WTC11 (cell line): ENCODE data around the gene SPATA17. TPM values are rescaled to one million over a fixed set of nuclear protein-coding genes. Genes with fewer than 3 reads are reported as not detected.

Experiments
- ATAC-seq: fragments of 200-7000 bp; cut with Tn5 transposase; 2 replicates; pipeline ENCODE4 v1.10.0; 2021; ENCODE audit warnings: mild to moderate bottlenecking, moderate library complexity
- CTCF ChIA-PET: fragments of 300-600 bp; sonication (Branson Sonifier 250); formaldehyde crosslinking; loops from one replicate; lab custom pipeline; 2021; ENCODE audit warnings: antibody characterized with exemption; lab: Charles Lee
- POLR2A ChIA-PET: fragments of 350-600 bp; sonication (Branson Sonifier 250); formaldehyde crosslinking; loops from one replicate; lab custom pipeline; 2021; ENCODE audit warnings: antibody characterized with exemption; lab: Charles Lee
- DNase-seq: peaks from one replicate; pipeline ENCODE4 v3.0.0; 2021; ENCODE audit warnings: low spot score
- H3K27ac Mint-ChIP-seq: 2 replicates; pipeline ENCODE4 v1.8.0; 2021; ENCODE audit warnings: mixed read lengths
- H3K27me3 Mint-ChIP-seq: 2 replicates; pipeline ENCODE4 v1.8.0; 2021; ENCODE audit warnings: low read depth, mild to moderate bottlenecking, moderate library complexity, mixed read lengths
- H3K36me3 Mint-ChIP-seq: 2 replicates; pipeline ENCODE4 v1.8.0; 2021; ENCODE audit warnings: mixed read lengths
- H3K4me1 Mint-ChIP-seq: 2 replicates; pipeline ENCODE4 v1.8.0; 2022; ENCODE audit warnings: mixed read lengths
- H3K4me3 Mint-ChIP-seq: 2 replicates; pipeline ENCODE4 v1.8.0; 2021; ENCODE audit warnings: mild to moderate bottlenecking, moderate library complexity, mixed read lengths
- H3K9me3 Mint-ChIP-seq: 2 replicates; pipeline ENCODE4 v1.8.0; 2021; ENCODE audit warnings: mixed read lengths
- EMX1 ChIP-seq: fragments of 250-450 bp; sonication (Bioruptor Pico); IDR thresholded peaks from 2 replicates; pipeline ENCODE4 v1.8.0; 2021; ENCODE audit warnings: mild to moderate bottlenecking
- NR2C2 ChIP-seq: sonication (generic); formaldehyde crosslinking; IDR thresholded peaks from 2 replicates; pipeline ENCODE4 v1.8.0; 2022; ENCODE audit warnings: mild to moderate bottlenecking, missing genetic modification reagents
- PRRX2 ChIP-seq: fragments of 250-450 bp; sonication (Bioruptor Pico); IDR thresholded peaks from 2 replicates; pipeline ENCODE4 v1.8.0; 2021; ENCODE audit warnings: mild to moderate bottlenecking
- TEAD1 ChIP-seq: sonication (generic); formaldehyde crosslinking; IDR thresholded peaks from 2 replicates; pipeline ENCODE4 v1.8.0; 2022; ENCODE audit warnings: mild to moderate bottlenecking, missing genetic modification reagents
- ZBTB21 ChIP-seq: sonication (generic); formaldehyde crosslinking; IDR thresholded peaks from 2 replicates; pipeline ENCODE4 v1.8.1; 2023; ENCODE audit warnings: mild to moderate bottlenecking, missing genetic modification reagents, borderline replicate concordance
- ZNF138 ChIP-seq: sonication (generic); formaldehyde crosslinking; conservative IDR thresholded peaks from 2 replicates; pipeline ENCODE4 v1.8.1; 2022; ENCODE audit warnings: mild to moderate bottlenecking, moderate library complexity, missing genetic modification reagents
- ZNF317 ChIP-seq: sonication (generic); formaldehyde crosslinking; IDR thresholded peaks from 2 replicates; pipeline ENCODE4 v1.8.1; 2023; ENCODE audit warnings: low read depth, mild to moderate bottlenecking, moderate library complexity, missing genetic modification reagents, borderline replicate concordance
- ZNF396 ChIP-seq: fragments of 250-450 bp; sonication (Bioruptor Pico); IDR thresholded peaks from 2 replicates; pipeline ENCODE4 v1.8.0; 2021; ENCODE audit warnings: mild to moderate bottlenecking, moderate library complexity, borderline replicate concordance
- ZNF416 ChIP-seq: fragments of 250-450 bp; sonication (Bioruptor Pico); IDR thresholded peaks from 2 replicates; pipeline ENCODE4 v1.9.0; 2021; ENCODE audit warnings: mild to moderate bottlenecking, inconsistent platforms
- total RNA-seq: library from RNA; stranded (reverse); gene quantifications from 3 replicates; pipeline ENCODE4 v1.2.3, GENCODE V29; 2021
- TF ChIP-seq, protein P1 (sequence below): fragments of 250-450 bp; sonication (Bioruptor Pico); IDR thresholded peaks from 2 replicates; pipeline ENCODE4 v1.9.0; 2021; ENCODE audit warnings: mild to moderate bottlenecking, borderline replicate concordance
- TF ChIP-seq, protein P2 (sequence below): sonication (generic); formaldehyde crosslinking; IDR thresholded peaks from 2 replicates; pipeline ENCODE4 v1.8.1; 2023; ENCODE audit warnings: mild to moderate bottlenecking, missing genetic modification reagents
- TF ChIP-seq, protein P3 (sequence below): sonication (generic); formaldehyde crosslinking; IDR thresholded peaks from 2 replicates; pipeline ENCODE4 v1.8.0; 2022; ENCODE audit warnings: mild to moderate bottlenecking, missing genetic modification reagents
- TF ChIP-seq, protein P4 (sequence below): fragments of 200-600 bp; IDR thresholded peaks from 2 replicates; pipeline ENCODE4 v1.8.0; 2022; ENCODE audit warnings: antibody characterized with exemption
- TF ChIP-seq, protein P5 (sequence below): fragments of 250-450 bp; sonication (Bioruptor Pico); IDR thresholded peaks from 2 replicates; pipeline ENCODE4 v1.9.0; 2021; ENCODE audit warnings: moderate library complexity, mild to moderate bottlenecking, inconsistent platforms, borderline replicate concordance
- TF ChIP-seq, protein P6 (sequence below): sonication (generic); formaldehyde crosslinking; conservative IDR thresholded peaks from 2 replicates; pipeline ENCODE4 v1.8.1; 2023; ENCODE audit warnings: mild to moderate bottlenecking, low read depth, missing genetic modification reagents, moderate library complexity
- TF ChIP-seq, protein P7 (sequence below): sonication (generic); formaldehyde crosslinking; IDR thresholded peaks from 2 replicates; pipeline ENCODE4 v1.8.0; 2023; ENCODE audit warnings: mild to moderate bottlenecking, missing genetic modification reagents

Gene SPATA17
- total RNA-seq, 1 experiment from 2014 or later, result 1.3 TPM

DNA sequence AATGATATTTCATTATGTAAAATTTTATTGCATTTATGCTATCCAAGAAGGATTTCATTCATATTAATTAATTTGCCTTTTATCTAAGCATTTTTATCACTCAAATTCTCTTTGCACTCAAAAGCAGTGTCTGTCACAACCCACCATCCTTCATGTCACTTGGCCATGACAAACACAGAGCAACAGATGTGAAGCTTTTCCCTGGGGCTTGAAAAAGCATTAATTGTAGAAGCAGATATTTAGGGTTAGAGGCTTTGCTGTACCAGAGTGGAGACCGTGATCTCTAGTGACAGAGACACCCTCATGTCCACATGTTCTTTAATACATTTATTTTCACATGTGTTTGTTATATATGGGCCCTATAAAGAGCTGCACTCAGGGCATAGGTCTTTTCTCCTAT lies 230.5 kb downstream of the SPATA17 start:
- peaks cover 2% of the 10 kb centered on the region; the same call in 1 of the 2 replicates for H3K36me3 Mint-ChIP-seq
- CTCF ChIA-PET, result no interaction called here
- no peak overlapping the region for H3K27ac Mint-ChIP-seq
- H3K9me3 Mint-ChIP-seq, result peaks cover 16% of the 10 kb centered on the region
- no peak overlapping the region for H3K4me3 Mint-ChIP-seq
- DNase-seq (no peak), ATAC-seq (no peak)
- TF ChIP-seq ZNF317 (CRISPR knock-in tag) (no peak), ZNF416 (CRISPR knock-in tag) (no peak), EMX1 (no peak), ZNF396 (CRISPR knock-in tag) (no peak), ZNF138 (CRISPR knock-in tag) (no peak), TEAD1 (CRISPR knock-in tag) (no peak), NR2C2 (CRISPR knock-in tag) (no peak)
- TF ChIP-seq, protein P1, sequence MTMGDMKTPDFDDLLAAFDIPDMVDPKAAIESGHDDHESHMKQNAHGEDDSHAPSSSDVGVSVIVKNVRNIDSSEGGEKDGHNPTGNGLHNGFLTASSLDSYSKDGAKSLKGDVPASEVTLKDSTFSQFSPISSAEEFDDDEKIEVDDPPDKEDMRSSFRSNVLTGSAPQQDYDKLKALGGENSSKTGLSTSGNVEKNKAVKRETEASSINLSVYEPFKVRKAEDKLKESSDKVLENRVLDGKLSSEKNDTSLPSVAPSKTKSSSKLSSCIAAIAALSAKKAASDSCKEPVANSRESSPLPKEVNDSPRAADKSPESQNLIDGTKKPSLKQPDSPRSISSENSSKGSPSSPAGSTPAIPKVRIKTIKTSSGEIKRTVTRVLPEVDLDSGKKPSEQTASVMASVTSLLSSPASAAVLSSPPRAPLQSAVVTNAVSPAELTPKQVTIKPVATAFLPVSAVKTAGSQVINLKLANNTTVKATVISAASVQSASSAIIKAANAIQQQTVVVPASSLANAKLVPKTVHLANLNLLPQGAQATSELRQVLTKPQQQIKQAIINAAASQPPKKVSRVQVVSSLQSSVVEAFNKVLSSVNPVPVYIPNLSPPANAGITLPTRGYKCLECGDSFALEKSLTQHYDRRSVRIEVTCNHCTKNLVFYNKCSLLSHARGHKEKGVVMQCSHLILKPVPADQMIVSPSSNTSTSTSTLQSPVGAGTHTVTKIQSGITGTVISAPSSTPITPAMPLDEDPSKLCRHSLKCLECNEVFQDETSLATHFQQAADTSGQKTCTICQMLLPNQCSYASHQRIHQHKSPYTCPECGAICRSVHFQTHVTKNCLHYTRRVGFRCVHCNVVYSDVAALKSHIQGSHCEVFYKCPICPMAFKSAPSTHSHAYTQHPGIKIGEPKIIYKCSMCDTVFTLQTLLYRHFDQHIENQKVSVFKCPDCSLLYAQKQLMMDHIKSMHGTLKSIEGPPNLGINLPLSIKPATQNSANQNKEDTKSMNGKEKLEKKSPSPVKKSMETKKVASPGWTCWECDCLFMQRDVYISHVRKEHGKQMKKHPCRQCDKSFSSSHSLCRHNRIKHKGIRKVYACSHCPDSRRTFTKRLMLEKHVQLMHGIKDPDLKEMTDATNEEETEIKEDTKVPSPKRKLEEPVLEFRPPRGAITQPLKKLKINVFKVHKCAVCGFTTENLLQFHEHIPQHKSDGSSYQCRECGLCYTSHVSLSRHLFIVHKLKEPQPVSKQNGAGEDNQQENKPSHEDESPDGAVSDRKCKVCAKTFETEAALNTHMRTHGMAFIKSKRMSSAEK, result no peak
- TF ChIP-seq, protein P2, sequence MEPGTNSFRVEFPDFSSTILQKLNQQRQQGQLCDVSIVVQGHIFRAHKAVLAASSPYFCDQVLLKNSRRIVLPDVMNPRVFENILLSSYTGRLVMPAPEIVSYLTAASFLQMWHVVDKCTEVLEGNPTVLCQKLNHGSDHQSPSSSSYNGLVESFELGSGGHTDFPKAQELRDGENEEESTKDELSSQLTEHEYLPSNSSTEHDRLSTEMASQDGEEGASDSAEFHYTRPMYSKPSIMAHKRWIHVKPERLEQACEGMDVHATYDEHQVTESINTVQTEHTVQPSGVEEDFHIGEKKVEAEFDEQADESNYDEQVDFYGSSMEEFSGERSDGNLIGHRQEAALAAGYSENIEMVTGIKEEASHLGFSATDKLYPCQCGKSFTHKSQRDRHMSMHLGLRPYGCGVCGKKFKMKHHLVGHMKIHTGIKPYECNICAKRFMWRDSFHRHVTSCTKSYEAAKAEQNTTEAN (CRISPR knock-in tag), result no peak
- TF ChIP-seq, protein P3, sequence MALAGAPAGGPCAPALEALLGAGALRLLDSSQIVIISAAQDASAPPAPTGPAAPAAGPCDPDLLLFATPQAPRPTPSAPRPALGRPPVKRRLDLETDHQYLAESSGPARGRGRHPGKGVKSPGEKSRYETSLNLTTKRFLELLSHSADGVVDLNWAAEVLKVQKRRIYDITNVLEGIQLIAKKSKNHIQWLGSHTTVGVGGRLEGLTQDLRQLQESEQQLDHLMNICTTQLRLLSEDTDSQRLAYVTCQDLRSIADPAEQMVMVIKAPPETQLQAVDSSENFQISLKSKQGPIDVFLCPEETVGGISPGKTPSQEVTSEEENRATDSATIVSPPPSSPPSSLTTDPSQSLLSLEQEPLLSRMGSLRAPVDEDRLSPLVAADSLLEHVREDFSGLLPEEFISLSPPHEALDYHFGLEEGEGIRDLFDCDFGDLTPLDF (CRISPR knock-in tag), result no peak
- TF ChIP-seq, protein P4, sequence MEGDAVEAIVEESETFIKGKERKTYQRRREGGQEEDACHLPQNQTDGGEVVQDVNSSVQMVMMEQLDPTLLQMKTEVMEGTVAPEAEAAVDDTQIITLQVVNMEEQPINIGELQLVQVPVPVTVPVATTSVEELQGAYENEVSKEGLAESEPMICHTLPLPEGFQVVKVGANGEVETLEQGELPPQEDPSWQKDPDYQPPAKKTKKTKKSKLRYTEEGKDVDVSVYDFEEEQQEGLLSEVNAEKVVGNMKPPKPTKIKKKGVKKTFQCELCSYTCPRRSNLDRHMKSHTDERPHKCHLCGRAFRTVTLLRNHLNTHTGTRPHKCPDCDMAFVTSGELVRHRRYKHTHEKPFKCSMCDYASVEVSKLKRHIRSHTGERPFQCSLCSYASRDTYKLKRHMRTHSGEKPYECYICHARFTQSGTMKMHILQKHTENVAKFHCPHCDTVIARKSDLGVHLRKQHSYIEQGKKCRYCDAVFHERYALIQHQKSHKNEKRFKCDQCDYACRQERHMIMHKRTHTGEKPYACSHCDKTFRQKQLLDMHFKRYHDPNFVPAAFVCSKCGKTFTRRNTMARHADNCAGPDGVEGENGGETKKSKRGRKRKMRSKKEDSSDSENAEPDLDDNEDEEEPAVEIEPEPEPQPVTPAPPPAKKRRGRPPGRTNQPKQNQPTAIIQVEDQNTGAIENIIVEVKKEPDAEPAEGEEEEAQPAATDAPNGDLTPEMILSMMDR, result no peak
- H3K4me1 Mint-ChIP-seq, result peaks cover under 1% of the 10 kb centered on the region
- POLR2A ChIA-PET, result no interaction called here
- H3K27me3 Mint-ChIP-seq, result no peaks in the 10 kb centered on the region

DNA sequence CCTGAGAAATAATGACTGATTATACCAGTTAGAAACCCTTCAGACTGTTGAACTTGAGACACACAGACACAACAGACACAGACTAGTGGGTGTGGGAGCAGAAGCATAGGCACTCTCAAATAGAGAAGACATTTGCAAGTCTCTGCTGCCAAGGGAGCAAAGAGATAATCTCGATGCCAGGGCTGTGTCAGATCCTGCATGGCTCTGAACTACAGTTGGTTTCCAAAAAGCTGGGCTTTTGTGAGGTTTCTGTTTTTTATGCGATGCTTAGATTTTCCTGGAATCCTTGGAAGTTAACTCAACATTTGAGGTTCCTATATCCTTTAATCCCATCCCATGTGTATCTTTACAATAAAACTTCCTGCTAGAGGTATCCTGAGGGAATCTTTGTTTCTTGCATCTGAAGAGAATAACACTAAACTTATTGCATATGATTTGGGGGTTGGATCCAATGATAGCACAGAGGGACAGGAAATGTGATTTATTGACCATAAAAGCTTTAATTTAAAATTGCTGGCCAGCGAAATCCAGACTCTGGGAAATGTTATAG lies 236.4 kb downstream of the SPATA17 start:
- no peak overlapping the region for H3K4me3 Mint-ChIP-seq
- ChIA-PET CTCF (no interaction called here), POLR2A (no interaction called here)
- H3K4me1 Mint-ChIP-seq, result peaks cover 7% of the 10 kb centered on the region
- DNase-seq (no peak), ATAC-seq (no peak)
- no peaks in the 10 kb centered on the region for H3K36me3 Mint-ChIP-seq
- H3K9me3 Mint-ChIP-seq, result no peaks in the 10 kb centered on the region
- no peak overlapping the region for H3K27ac Mint-ChIP-seq
- no peaks in the 10 kb centered on the region for H3K27me3 Mint-ChIP-seq
- TF ChIP-seq, protein P5, sequence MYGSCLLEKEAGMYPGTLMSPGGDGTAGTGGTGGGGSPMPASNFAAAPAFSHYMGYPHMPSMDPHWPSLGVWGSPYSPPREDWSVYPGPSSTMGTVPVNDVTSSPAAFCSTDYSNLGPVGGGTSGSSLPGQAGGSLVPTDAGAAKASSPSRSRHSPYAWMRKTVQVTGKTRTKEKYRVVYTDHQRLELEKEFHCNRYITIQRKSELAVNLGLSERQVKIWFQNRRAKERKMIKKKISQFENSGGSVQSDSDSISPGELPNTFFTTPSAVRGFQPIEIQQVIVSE (CRISPR knock-in tag), result no peak
- TF ChIP-seq PRRX2 (CRISPR knock-in tag), result no peak
- TF ChIP-seq, protein P6, sequence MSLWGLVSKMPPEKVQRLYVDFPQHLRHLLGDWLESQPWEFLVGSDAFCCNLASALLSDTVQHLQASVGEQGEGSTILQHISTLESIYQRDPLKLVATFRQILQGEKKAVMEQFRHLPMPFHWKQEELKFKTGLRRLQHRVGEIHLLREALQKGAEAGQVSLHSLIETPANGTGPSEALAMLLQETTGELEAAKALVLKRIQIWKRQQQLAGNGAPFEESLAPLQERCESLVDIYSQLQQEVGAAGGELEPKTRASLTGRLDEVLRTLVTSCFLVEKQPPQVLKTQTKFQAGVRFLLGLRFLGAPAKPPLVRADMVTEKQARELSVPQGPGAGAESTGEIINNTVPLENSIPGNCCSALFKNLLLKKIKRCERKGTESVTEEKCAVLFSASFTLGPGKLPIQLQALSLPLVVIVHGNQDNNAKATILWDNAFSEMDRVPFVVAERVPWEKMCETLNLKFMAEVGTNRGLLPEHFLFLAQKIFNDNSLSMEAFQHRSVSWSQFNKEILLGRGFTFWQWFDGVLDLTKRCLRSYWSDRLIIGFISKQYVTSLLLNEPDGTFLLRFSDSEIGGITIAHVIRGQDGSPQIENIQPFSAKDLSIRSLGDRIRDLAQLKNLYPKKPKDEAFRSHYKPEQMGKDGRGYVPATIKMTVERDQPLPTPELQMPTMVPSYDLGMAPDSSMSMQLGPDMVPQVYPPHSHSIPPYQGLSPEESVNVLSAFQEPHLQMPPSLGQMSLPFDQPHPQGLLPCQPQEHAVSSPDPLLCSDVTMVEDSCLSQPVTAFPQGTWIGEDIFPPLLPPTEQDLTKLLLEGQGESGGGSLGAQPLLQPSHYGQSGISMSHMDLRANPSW, result no peak
- TF ChIP-seq ZBTB21 (CRISPR knock-in tag), result no peak
- TF ChIP-seq, protein P7, sequence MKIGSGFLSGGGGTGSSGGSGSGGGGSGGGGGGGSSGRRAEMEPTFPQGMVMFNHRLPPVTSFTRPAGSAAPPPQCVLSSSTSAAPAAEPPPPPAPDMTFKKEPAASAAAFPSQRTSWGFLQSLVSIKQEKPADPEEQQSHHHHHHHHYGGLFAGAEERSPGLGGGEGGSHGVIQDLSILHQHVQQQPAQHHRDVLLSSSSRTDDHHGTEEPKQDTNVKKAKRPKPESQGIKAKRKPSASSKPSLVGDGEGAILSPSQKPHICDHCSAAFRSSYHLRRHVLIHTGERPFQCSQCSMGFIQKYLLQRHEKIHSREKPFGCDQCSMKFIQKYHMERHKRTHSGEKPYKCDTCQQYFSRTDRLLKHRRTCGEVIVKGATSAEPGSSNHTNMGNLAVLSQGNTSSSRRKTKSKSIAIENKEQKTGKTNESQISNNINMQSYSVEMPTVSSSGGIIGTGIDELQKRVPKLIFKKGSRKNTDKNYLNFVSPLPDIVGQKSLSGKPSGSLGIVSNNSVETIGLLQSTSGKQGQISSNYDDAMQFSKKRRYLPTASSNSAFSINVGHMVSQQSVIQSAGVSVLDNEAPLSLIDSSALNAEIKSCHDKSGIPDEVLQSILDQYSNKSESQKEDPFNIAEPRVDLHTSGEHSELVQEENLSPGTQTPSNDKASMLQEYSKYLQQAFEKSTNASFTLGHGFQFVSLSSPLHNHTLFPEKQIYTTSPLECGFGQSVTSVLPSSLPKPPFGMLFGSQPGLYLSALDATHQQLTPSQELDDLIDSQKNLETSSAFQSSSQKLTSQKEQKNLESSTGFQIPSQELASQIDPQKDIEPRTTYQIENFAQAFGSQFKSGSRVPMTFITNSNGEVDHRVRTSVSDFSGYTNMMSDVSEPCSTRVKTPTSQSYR (CRISPR knock-in tag), result no peak
